HG03575 (cell line): Measurements from ENCODE around the gene ADD3.
"Not testable (repeated sequence)": the region's sequence is repeated elsewhere in the genome, so short reads cannot be mapped to it uniquely, and the experiment has no call there.

Experiments used
- ATAC-seq: cut with Tn5 transposase; IDR thresholded peaks from one replicate; pipeline ENCODE4 v1.9.1; 2021; ENCODE audit not compliant: unreplicated experiment, insufficient number of reproducible peaks, low FRiP score; ENCODE audit errors: extremely low read depth

The ADD3 gene

GRCh38 chr10:109975244-109976190, 32.3 kb upstream of the ADD3 start:
- ATAC-seq = no peak

DNA sequence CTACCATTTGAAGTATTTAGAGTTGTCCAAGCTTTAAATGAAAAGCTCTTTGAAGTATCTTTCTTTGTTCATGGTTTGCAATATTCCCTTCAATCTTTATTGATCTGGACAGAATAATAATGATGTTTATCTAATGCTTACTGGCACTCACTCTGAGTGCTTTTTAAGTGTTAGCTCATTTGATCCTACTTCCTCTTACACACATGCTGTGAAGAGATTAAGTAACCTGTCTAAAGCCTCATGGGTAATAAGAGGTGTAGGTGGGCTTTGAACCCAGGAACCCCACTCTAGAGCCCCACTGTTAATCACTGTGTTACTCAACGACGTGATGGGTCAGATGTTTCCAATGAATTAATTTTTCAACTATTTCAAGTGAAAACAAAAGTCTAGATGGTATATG, 31.1 kb upstream of the ADD3 start:
- no peak for ATAC-seq

- no peak for ATAC-seq
Measured at GRCh38 chr10:109977382-109977806, 30.4 kb upstream of the ADD3 start.

DNA sequence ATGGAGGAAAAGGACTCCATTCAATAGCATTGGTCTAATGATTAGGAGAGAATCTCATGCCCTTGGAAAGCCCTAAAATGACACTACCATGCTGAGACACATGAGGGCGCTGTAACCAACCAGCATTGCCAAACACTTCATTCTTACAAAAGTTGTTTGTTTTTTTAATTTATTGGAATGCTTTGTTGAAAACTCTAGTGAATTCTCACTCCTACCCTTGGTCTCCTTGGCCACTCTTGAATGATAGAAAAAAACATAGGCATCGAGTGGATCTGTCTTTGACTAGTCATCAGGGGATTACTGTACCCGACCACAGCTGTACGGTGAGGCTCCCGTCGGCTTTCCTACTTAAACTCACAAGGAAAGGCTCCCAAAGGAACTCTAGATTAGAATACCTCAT, 29.3 kb upstream of the ADD3 start:
- no peak for ATAC-seq

GRCh38 chr10:109979215-109979614, 28.6 kb upstream of the ADD3 start:
- ATAC-seq = no peak

GRCh38 chr10:109981650-109982049, 26.1 kb upstream of the ADD3 start:
- no peak for ATAC-seq

DNA sequence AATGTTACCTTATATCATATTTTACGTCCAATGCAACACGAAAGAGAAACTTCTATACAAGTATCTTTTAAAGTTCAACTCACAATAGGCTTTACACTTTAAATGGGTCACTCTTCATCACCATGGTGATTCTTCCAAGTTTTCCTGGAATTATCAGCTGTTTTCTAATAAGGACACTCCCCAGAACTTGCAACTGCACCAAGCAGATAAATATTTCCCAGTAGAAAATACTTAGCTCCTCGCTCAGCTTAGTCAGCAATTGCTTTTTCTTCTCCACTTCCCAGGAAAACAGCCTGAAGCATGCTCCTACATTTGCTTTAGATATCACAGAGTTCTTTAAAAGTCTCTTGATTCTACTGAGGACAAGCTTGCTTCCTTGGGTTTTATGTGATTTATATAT, 25.7 kb upstream of the ADD3 start:
- ATAC-seq = no peak

DNA sequence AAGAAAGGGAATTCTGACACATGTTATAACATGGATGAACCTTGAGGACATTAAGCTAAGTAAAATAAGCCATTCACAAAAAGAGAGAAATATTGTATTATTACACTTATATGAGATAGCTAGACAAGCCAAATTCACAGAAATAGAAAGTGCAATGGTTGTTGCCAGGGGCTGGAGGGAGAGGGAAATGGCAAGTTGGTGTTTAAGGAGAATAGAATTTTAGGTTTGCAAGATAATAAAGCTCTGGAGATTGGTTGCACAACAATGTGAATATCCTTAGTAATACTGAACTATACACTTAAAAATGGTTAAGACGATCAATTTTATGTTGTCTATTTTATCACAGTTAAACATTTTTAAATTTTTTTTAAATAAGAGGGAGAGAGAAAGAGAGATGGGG, 25.0 kb upstream of the ADD3 start:
- ATAC-seq = no peak

- no peak for ATAC-seq
Measured at GRCh38 chr10:109984013-109984412, 23.8 kb upstream of the ADD3 start.

DNA sequence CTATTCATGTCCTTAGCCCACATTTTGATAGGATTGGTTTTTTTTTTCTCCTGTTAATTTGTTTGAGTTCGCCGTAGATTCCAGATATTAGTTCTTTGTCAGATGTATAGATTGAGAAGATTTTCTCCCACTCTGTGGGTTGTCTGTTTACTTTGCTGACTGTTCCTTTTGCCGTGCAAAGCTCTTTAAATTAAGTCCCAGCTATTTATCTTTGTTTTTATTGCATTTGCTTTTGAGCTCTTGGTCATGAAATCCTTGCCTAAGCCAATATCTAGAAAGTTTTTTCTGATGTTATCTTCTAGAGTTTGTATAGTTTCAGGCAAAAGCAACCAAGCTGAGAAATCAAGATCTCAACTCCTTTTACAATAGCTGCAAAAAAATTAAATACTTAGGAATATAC, 22.0 kb upstream of the ADD3 start:
- not testable (repeated sequence) for ATAC-seq

- ATAC-seq = no peak
Measured at GRCh38 chr10:109987452-109988211, 20.2 kb upstream of the ADD3 start.

DNA sequence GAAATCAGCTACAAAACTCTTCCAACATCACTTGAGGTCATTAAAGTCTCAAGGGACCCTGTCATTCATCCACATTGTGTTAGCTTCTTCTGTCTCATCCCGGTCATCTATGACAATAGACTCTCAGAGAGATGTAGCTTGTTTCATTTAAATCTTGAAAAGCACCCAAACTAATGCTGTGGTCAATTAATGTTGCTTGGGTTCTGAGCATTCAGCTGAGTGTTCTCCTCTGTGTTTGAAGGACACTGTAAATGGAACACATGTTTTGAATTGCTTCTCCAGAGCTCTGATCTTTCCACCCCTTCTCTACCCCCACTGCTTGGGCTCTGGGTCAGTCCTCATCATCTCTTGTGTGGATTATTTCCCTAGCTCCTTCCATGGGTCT, 19.6 kb upstream of the ADD3 start:
- ATAC-seq = no peak

GRCh38 chr10:109991266-109991855, 16.4 kb upstream of the ADD3 start:
- ATAC-seq = no peak

GRCh38 chr10:109992485-109992884, 15.3 kb upstream of the ADD3 start:
- ATAC-seq = no peak

DNA sequence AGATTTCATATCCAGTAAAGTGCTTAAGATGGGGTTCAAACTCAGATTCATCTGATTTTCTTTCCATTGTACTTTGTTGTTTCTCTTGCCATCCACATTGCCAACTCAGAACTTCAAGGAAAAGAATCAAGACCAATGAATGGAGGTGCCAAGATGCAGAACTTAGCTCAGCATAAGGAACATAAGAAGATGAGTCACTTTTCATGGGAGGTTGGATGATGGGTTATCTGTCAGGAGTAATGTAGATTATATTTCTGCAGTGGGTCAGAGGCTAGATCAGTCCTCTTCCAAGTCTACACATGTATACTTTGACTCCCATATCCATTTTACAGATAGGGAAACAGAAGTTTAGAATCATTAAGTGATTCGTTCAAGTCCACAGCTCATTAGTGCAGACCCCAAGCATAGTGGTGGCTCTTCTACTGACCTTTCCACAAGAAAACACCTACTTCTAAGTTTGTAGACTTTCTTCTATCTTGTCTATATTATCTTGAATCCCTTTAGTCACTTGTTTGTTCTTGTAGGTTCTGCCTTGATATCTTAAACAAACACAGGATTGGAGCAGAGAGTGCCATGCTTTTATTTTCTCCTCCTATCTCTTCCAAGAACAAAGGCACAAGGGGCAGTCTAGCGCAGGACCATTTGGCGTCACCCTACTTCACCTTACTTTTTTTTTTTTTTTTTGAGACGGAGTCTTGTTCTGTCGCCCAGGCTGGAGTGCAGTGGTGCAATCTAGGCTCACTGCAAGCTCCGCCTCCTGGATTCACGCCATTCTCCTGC, 14.0 kb upstream of the ADD3 start:
- no peak for ATAC-seq

GRCh38 chr10:109994711-109995577, 12.8 kb upstream of the ADD3 start:
- ATAC-seq = no peak

- no peak for ATAC-seq
Measured at GRCh38 chr10:109995595-109995994, 12.2 kb upstream of the ADD3 start.

- no peak for ATAC-seq
Measured at GRCh38 chr10:109996225-109996624, 11.6 kb upstream of the ADD3 start.
